ENCODE data around the gene FGF6.

- TF ChIP-seq FOXM1 (IDR thresholded peaks at IDR 0.05; ENCODE audit: borderline replicate concordance) (no peak), NFRKB (IDR thresholded peaks at IDR 0.05) (no peak), FOXA1 (IDR thresholded peaks at IDR 0.05) (no peak), ELF4 (IDR thresholded peaks at IDR 0.05) (no peak), FOXK2 (IDR thresholded peaks at IDR 0.05) (no peak), CTBP1 (IDR thresholded peaks at IDR 0.05; ENCODE audit: borderline replicate concordance) (no peak), SP1 (IDR thresholded peaks at IDR 0.05) (no peak), LEF1 (IDR thresholded peaks at IDR 0.05; ENCODE audit: borderline replicate concordance) (no peak), SUZ12 (IDR thresholded peaks at IDR 0.05) (no peak), TARDBP (IDR thresholded peaks at IDR 0.05) (no peak), PKNOX1 (IDR thresholded peaks at IDR 0.05) (no peak), L3MBTL2 (conservative IDR thresholded peaks at IDR 0.05) (no peak), ZNF384 (IDR thresholded peaks at IDR 0.05) (no peak)
Observed at GRCh38 chr12:4482936-4483335, 37.3 kb upstream of the FGF6 start.
